SK-N-MC (cell line): ENCODE measurements around the gene C4orf51.

Experiments used
- EZH2 ChIP-seq: fragments of 200-600 bp; sonication (generic); IDR thresholded peaks from one replicate; pipeline ENCODE4 v1.6.1; 2017; ENCODE audit warnings: antibody characterized with exemption
- FOXP2 ChIP-seq: optimal IDR thresholded peaks from 2 replicates; pipeline ENCODE3; 2011; ENCODE audit warnings: mild to moderate bottlenecking, moderate library complexity; ENCODE audit not compliant: insufficient read depth; ENCODE audit errors: extremely low read length, control extremely low read depth
- POLR2AphosphoS5 ChIP-seq: IDR thresholded peaks from 2 replicates; pipeline ENCODE4 v1.6.1; 2012; ENCODE audit warnings: mild to moderate bottlenecking, low read depth, low read length, borderline replicate concordance

DNA sequence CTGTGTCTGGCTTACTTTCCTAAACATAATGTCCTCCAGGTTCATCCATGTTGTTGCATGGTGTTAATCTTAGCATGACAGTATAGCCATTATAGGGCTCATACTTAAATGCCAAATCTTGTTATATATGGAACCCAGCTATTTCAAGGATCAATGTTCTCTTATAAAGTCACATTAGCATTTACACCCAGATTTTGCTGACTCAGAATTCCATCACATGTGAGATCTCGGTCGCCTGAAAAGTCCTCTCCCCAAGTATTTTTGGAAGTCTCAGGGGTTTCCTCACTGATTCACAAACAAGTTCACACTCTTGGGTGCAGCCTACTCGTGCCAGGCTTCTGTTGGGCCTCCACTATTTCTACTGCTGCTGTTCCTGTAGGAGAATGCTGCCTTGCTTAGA lies 19.9 kb upstream of the C4orf51 start:
- TF ChIP-seq EZH2: no peak
- no peak for TF ChIP-seq POLR2AphosphoS5
- no peak for TF ChIP-seq FOXP2
